Measurements from ENCODE around the gene MAGI1. TPM values are rescaled to one million over a fixed set of nuclear protein-coding genes. Genes with fewer than 3 reads are reported as not detected.

The MAGI1 gene
- polyA plus RNA-seq, 2 donors: 6.0 to 10.6 TPM

GRCh38 chr3:65326574-65326973 is 712.1 kb downstream of the MAGI1 start:
- H3K4me3 ChIP-seq (ENCODE audit: low read depth in 1 of 2, low read length in 2 of 2): no peak overlapping the region
- H3K36me3 ChIP-seq (ENCODE audit: control insufficient read depth in 2 of 2, insufficient read depth in 2 of 2, low read length in 1 of 2): no peaks in the 10 kb centered on the region
- H3K27me3 ChIP-seq (ENCODE audit: control insufficient read depth in 1 of 2, insufficient read depth in 2 of 2, low read length in 2 of 2): no peaks in the 10 kb centered on the region
- WGBS, 2 donors: 75 to 86% methylated on average over 3 of the region's 3 CpGs
- H3K4me1 ChIP-seq (ENCODE audit: control insufficient read depth in 2 of 2, insufficient read depth in 2 of 2, low read length in 1 of 2): no peaks in the 10 kb centered on the region
- H3K9me3 ChIP-seq (ENCODE audit: control insufficient read depth in 2 of 2, insufficient read depth in 1 of 2, low read depth in 1 of 2, low read length in 1 of 2): no peaks in the 10 kb centered on the region
- no peak overlapping the region for H3K27ac ChIP-seq (ENCODE audit: low read depth in 2 of 2, low read length in 1 of 2)

GRCh38 chr3:65322910-65323309 is 715.8 kb downstream of the MAGI1 start:
- no peak overlapping the region for H3K4me3 ChIP-seq (ENCODE audit: low read depth in 1 of 2, low read length in 2 of 2)
- H3K9me3 ChIP-seq (ENCODE audit: control insufficient read depth in 2 of 2, insufficient read depth in 1 of 2, low read depth in 1 of 2, low read length in 1 of 2): peaks cover 0 to 3% of the 10 kb centered on the region in 2 donors
- no peak overlapping the region for H3K27ac ChIP-seq (ENCODE audit: low read depth in 2 of 2, low read length in 1 of 2)
- WGBS, 2 donors: 85 to 88% methylated on average over 7 of the region's 7 CpGs
- no peaks in the 10 kb centered on the region for H3K27me3 ChIP-seq (ENCODE audit: control insufficient read depth in 1 of 2, insufficient read depth in 2 of 2, low read length in 2 of 2)
- H3K36me3 ChIP-seq (ENCODE audit: control insufficient read depth in 2 of 2, insufficient read depth in 2 of 2, low read length in 1 of 2): no peaks in the 10 kb centered on the region
- no peaks in the 10 kb centered on the region for H3K4me1 ChIP-seq (ENCODE audit: control insufficient read depth in 2 of 2, insufficient read depth in 2 of 2, low read length in 1 of 2)

GRCh38 chr3:65318231-65318630 is 720.5 kb downstream of the MAGI1 start:
- Histone ChIP-seq H3K27ac (ENCODE audit: low read depth in 2 of 2, low read length in 1 of 2) (no peak overlapping the region), H3K4me1 (ENCODE audit: control insufficient read depth in 2 of 2, insufficient read depth in 2 of 2, low read length in 1 of 2) (no peaks in the 10 kb centered on the region), H3K27me3 (ENCODE audit: control insufficient read depth in 1 of 2, insufficient read depth in 2 of 2, low read length in 2 of 2) (no peaks in the 10 kb centered on the region), H3K36me3 (ENCODE audit: control insufficient read depth in 2 of 2, insufficient read depth in 2 of 2, low read length in 1 of 2) (no peaks in the 10 kb centered on the region), H3K9me3 (ENCODE audit: control insufficient read depth in 2 of 2, insufficient read depth in 1 of 2, low read depth in 1 of 2, low read length in 1 of 2) (peaks cover 0 to 3% of the 10 kb centered on the region in 2 donors), H3K4me3 (ENCODE audit: low read depth in 1 of 2, low read length in 2 of 2) (no peak overlapping the region)
- WGBS, 2 donors: 92 to 98% methylated on average over 1 of the region's 1 CpG

DNA sequence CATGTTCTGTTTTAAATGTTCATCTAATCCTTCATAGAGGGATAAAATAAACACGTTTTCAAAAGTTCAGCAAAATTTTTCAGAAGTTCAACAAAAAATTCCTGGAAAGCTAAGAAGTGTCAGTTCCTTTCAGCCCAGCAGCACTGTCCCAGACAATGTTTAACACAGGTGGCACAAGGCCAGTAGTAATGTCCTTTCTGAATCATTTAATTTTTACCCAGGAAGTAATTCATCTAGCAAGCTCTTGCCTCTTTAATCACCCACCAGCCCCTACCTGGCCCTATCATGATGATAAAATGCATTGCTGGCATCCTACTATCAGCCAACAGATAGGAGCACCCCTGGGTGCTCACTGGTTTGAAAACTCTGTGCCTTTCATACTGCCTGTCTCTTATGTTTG is 723.8 kb downstream of the MAGI1 start:
- WGBS, 2 donors: 27 to 59% methylated on average over 1 of the region's 1 CpG

GRCh38 chr3:65314269-65314668 is 724.4 kb downstream of the MAGI1 start:
- H3K27ac ChIP-seq (ENCODE audit: low read depth in 2 of 2, low read length in 1 of 2): no peak overlapping the region
- H3K4me3 ChIP-seq (ENCODE audit: low read depth in 1 of 2, low read length in 2 of 2): no peak overlapping the region
- H3K4me1 ChIP-seq (ENCODE audit: control insufficient read depth in 2 of 2, insufficient read depth in 2 of 2, low read length in 1 of 2): no peaks in the 10 kb centered on the region
- H3K9me3 ChIP-seq (ENCODE audit: control insufficient read depth in 2 of 2, insufficient read depth in 1 of 2, low read depth in 1 of 2, low read length in 1 of 2): no peaks in the 10 kb centered on the region
- H3K36me3 ChIP-seq (ENCODE audit: control insufficient read depth in 2 of 2, insufficient read depth in 2 of 2, low read length in 1 of 2): no peaks in the 10 kb centered on the region
- 76 to 78% methylated on average over 4 of the region's 4 CpGs for WGBS, 2 donors
- no peaks in the 10 kb centered on the region for H3K27me3 ChIP-seq (ENCODE audit: control insufficient read depth in 1 of 2, insufficient read depth in 2 of 2, low read length in 2 of 2)

More for the DNA sequence above, 723.8 kb downstream of the MAGI1 start:
- Histone ChIP-seq H3K27me3 (ENCODE audit: control insufficient read depth in 1 of 2, insufficient read depth in 2 of 2, low read length in 2 of 2) (no peaks in the 10 kb centered on the region), H3K9me3 (ENCODE audit: control insufficient read depth in 2 of 2, insufficient read depth in 1 of 2, low read depth in 1 of 2, low read length in 1 of 2) (no peaks in the 10 kb centered on the region), H3K4me3 (ENCODE audit: low read depth in 1 of 2, low read length in 2 of 2) (no peak overlapping the region), H3K36me3 (ENCODE audit: control insufficient read depth in 2 of 2, insufficient read depth in 2 of 2, low read length in 1 of 2) (no peaks in the 10 kb centered on the region), H3K27ac (ENCODE audit: low read depth in 2 of 2, low read length in 1 of 2) (no peak overlapping the region), H3K4me1 (ENCODE audit: control insufficient read depth in 2 of 2, insufficient read depth in 2 of 2, low read length in 1 of 2) (no peaks in the 10 kb centered on the region)

DNA sequence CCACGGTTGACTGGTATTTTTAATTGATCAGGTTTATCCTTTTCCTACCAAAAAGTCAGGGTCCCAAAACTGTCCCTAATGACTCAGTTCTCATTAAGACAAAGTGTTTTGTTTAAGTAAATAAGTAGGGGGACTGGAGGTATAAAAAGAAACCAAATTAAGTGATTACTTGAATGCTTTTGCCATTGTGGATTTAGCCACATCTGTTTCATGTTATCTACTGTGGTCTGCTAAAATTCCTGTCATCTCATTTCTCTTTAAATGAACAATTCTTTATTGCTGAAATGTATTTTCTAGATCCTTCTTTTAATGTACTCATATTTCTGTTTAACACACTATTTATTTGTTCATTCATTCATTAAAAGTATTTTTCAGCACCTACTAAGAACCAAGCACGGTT is 725.1 kb downstream of the MAGI1 start:
- Histone ChIP-seq H3K36me3 (ENCODE audit: control insufficient read depth in 2 of 2, insufficient read depth in 2 of 2, low read length in 1 of 2) (no peaks in the 10 kb centered on the region), H3K27me3 (ENCODE audit: control insufficient read depth in 1 of 2, insufficient read depth in 2 of 2, low read length in 2 of 2) (no peaks in the 10 kb centered on the region), H3K4me1 (ENCODE audit: control insufficient read depth in 2 of 2, insufficient read depth in 2 of 2, low read length in 1 of 2) (no peaks in the 10 kb centered on the region), H3K4me3 (ENCODE audit: low read depth in 1 of 2, low read length in 2 of 2) (no peak overlapping the region), H3K9me3 (ENCODE audit: control insufficient read depth in 2 of 2, insufficient read depth in 1 of 2, low read depth in 1 of 2, low read length in 1 of 2) (no peaks in the 10 kb centered on the region), H3K27ac (ENCODE audit: low read depth in 2 of 2, low read length in 1 of 2) (no peak overlapping the region)
- WGBS, 2 donors: 80 to 81% methylated on average over 2 of the region's 2 CpGs

DNA sequence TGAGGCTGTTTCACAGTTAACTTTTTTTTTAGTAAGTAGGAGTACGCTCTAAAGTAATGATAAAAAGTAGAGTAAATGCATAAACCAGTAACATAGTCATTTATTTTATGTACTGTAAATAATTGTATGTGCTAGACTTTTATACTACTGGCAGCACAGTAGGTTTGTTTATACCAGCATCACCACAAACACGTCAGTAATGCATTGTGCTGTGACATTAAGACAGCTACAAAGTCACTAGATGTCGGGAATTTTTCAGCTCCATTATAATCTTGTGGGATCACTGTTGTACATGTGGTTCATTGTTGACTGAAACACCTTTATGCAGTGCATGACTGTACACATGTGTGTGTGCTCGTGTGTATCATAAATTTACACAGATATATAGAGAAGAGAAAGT is 732.9 kb downstream of the MAGI1 start:
- H3K4me3 ChIP-seq (ENCODE audit: low read depth in 1 of 2, low read length in 2 of 2): no peak overlapping the region
- H3K4me1 ChIP-seq (ENCODE audit: control insufficient read depth in 2 of 2, insufficient read depth in 2 of 2, low read length in 1 of 2): no peaks in the 10 kb centered on the region
- no peaks in the 10 kb centered on the region for H3K27me3 ChIP-seq (ENCODE audit: control insufficient read depth in 1 of 2, insufficient read depth in 2 of 2, low read length in 2 of 2)
- no peaks in the 10 kb centered on the region for H3K36me3 ChIP-seq (ENCODE audit: control insufficient read depth in 2 of 2, insufficient read depth in 2 of 2, low read length in 1 of 2)
- WGBS, 2 donors: 77 to 91% methylated on average over 4 of the region's 4 CpGs
- H3K27ac ChIP-seq (ENCODE audit: low read depth in 2 of 2, low read length in 1 of 2): no peak overlapping the region
- no peaks in the 10 kb centered on the region for H3K9me3 ChIP-seq (ENCODE audit: control insufficient read depth in 2 of 2, insufficient read depth in 1 of 2, low read depth in 1 of 2, low read length in 1 of 2)

Other genes starting within 250 kb of the MAGI1 start
- 10 to 100 TPM in 1 of 2 donors, 1 to 10 TPM in 1; 4.6 to 13.5 TPM for gene SLC25A26, start 182.1 kb upstream of the MAGI1 start, polyA plus RNA-seq